HG02610 (cell line): ENCODE results near the gene GADD45GIP1.

Experiments
- ATAC-seq: cut with Tn5 transposase; IDR thresholded peaks from one replicate; pipeline ENCODE4 v1.9.1; 2021; ENCODE audit warnings: mild to moderate bottlenecking, moderate library complexity; ENCODE audit not compliant: unreplicated experiment

The GADD45GIP1 gene

DNA sequence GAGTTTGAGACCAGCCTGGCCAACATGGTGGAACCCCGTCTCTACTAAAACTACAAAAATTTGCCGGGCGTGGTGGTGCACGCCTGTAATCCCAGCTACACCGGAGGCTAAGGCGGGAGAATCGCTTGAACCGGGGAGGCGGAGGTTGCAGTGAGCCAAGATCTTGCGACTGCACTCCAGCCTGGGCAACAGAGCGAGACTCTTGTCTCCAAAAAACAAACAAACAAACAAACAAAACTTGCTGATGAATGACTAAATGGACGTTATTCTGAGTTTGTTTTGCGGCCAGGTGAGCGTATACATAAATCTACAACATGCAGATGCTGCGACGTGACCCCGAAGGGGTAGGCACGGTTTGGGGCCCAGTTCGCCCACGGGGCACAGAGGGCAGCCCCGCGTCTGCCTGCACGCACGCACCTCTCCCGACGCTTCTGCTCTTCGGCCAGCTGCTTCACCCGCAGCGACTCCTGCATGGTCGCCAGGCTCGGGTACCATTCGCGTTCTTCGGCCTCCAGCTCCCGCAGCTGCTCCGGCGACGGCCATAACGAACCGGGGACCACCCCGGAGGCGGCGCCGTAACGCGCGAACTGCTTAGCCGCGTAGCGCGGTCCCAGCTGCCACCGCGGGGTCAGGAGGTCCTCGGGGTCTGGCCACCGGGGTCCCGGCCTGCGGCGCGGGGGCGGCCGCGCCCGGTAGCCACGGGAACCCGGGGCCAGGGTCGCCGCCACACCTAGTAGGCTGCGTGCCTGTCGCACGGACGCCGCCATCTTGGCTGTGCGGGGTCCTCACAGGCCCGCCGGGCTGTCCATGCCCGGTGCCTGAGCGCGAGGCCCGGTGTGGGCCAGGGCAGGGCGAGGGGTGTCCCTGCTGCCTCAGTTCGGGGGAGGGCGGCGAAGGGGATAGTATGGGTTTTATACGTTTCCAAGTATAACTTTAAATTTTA is at the start of gene GADD45GIP1:
GADD45GIP1 (minus strand) TSS at position 778 of the 943 bp plus-strand sequence; CDS start at position 767, 11 bp downstream.
- no peak for ATAC-seq

DNA sequence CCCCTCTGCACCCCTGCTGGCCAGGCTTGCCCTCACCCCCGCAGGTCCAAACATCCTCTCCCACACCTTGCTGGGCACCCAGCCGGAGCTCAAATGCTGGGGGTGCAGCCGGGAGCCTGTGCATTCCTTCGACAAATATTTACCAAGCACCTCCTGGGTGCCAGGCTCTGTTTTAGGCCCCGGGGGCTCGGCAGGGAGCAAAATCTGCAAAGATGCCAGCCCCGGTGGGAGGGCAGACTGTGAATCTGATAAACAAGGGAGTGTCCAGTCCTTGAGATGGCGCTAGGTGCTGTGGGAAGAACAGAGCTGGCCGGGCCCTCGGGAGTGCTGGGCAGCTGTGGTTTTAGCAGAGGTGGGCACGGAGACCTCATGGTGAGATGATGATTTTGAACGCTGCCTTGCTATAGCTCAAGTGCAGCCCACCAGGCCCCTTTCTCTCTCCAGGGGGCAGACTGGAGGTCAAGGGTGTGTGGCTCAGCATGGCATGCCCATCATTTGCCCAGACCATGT is 48.9 kb upstream of the GADD45GIP1 start:
- no peak for ATAC-seq

DNA sequence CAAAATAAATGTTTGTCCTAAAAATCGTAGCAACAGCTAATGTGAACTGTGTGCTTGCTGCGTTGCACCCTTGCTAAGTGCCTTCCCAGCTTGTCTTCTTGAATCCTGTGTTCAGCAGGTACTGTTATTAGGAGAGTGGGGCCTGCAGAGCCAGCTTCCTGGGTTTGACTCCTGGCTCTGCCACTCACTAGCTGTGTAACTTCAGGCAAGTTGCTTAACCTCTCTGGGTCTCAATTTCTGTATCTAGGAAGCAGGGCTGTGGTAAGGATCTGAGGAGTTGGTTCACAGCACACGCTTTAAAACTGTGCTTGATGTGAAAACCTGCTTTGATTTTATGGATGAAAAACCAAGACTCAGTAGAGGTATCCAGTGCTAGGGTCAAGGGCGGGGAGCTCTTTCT is 48.2 kb upstream of the GADD45GIP1 start:
- no peak for ATAC-seq

DNA sequence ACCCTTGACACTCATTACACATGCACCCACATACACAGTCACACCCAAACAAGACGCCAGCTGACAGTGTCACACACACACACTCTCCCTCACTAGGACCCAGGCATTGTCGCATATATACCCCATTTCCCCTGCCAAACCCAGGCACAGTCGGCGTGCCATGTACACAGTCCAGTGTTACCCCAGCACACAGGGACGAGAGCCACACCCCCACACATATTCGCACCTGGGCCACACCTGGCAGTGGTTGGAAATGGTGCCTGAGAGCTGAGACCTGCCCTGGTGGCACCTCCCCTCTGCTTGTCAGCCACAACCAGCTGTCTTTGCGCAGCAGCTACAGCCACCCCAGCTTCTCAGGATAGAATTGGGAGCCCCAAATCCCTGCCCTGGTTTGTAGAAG is 47.2 kb upstream of the GADD45GIP1 start:
- no peak for ATAC-seq

DNA sequence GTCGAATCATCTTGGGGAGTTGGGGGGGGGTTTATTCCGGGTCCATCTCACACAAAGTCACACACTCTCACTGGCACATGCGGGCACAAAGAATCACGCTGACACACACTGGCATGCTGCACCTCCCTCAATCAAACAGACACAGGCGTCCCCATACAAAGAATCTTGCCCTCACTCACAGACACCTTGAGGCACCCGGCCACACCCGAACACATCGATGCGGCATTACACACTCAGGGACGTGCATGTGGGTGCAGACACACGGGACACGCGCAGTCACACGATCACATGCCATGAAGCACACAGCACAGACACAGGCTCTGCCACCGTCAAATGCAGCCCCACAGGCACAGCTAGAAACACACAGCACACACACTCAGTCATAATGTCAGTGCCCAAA is 46.1 kb upstream of the GADD45GIP1 start:
- no peak for ATAC-seq

DNA sequence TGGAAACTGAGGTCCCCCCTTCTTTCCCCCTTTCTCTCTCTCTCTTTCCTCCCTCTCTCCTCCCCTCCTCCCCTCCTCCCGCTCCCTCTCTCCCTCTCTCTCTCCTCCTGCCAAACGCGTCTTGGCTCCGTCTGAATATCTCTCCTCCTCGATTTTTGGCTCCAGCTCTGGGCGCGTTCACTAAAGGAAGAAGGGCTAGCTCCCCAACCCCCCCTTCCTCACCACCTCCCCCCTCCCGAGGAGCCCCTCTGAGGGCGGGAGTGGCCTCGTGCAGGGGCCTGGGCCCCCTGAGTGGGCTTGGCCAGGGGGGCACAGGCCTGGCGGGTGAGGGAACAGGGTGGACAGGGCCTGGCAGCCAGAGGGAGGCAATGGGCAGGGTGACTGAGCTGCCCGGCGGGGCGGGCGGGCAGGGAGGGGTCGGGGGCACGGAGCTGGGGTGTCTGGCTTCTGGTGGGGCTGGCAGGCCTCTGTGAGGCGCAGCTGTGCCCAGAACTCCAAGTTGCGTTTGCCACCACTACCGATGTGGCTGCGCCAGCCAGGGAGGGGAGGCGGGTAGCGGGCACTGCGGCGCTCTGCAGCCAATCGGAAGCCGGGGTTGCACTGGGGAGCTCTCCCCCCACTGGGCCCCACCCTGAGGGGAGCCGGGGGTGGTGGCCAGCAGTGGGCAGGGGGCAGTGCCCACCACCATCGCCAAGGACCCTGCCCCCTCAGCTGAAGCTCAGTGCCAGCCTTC is 45.3 kb upstream of the GADD45GIP1 start:
- no peak for ATAC-seq

DNA sequence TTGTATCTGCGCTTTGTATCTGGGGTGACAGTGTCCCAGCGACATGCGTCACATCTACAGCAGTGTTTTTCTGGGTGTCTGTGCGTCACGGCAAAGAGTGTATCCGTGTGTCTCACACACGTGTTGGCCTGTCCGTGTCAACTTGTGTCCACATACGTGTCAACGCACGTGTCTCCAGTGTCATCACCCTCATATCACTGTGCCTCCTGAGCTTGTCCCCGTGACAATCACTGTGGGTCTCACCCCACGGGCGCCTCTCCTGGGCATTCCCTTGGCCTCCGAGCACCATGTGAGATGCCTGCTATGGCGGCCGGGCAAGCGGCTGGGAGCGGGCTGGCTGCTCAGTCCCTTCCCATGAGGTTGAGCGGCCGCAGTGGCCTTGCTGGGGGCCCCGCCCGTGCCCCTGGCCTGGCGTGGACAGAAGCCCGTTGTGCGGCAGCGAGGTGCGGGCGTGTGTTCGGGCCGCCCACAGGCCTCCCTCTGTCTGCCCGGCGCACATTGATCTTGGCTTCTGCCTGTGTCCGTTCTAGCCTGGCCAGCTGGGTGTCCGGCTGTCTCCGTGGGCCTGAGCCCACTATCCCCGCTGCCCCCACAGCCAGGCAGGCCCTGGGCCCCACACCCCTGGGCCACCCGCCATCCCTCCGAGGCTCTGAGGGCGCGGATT is 44.6 kb upstream of the GADD45GIP1 start:
- no peak for ATAC-seq

DNA sequence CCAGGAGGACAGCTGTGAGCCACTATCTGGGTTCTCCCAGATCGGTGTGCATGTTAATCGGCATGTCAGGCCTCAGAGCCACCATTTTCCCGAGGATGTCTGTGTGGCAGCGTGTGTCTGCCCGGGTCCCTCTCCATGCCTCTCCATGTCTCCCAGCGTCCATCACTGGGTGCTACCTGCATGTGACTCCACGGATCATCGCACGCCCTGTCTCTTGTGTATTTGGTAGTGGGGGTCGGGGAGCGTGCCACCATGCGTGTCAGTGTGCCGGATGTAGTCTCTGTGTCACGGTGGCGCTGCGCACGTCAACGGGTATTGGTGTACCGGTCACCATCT is 44.1 kb upstream of the GADD45GIP1 start:
- ATAC-seq = no peak

DNA sequence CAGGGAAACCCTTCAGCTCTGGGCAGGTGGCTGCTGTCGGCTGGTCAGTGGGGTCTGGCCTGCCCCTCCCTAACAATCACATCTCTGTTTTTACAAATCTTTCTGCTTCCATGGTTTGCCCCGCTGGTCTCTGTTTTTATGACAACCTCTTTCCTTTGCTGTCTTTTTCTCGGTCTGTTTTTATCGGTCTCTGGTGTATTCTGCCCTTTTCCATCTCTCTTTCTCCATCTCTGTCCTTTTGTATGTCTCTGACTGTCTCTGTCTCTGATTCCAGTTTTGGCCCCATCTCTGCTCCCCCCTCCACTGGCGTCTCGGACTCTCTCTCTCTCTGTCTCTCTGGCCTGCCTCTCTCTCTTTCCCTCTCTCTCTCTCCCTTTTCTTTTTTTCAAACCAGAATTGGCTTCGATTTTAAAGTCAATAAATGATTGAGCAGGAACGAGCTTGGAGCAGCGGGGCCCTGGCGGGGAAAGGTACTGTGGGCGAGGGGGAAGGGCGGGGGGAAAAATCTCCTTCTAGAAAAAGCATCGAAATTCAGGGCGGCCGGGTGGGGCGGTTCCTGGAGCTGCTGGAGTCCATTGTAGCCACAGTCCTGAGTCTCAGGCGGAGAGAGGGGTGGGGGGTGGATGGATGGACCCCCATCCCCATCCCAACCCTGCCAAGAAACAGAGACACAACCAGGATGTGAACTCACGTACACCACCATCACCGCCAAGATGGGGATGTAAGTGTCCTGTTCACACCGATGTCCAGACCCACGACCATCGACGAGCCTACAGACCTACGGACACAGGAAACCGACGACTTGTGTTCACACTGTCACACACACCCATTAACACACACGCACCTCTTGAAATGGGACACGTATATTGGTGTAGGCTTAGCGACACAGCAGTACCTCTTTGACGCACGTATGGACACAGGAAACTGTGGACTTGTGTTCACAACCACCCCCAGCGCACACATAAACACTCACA is 41.2 kb upstream of the GADD45GIP1 start:
- no peak for ATAC-seq

DNA sequence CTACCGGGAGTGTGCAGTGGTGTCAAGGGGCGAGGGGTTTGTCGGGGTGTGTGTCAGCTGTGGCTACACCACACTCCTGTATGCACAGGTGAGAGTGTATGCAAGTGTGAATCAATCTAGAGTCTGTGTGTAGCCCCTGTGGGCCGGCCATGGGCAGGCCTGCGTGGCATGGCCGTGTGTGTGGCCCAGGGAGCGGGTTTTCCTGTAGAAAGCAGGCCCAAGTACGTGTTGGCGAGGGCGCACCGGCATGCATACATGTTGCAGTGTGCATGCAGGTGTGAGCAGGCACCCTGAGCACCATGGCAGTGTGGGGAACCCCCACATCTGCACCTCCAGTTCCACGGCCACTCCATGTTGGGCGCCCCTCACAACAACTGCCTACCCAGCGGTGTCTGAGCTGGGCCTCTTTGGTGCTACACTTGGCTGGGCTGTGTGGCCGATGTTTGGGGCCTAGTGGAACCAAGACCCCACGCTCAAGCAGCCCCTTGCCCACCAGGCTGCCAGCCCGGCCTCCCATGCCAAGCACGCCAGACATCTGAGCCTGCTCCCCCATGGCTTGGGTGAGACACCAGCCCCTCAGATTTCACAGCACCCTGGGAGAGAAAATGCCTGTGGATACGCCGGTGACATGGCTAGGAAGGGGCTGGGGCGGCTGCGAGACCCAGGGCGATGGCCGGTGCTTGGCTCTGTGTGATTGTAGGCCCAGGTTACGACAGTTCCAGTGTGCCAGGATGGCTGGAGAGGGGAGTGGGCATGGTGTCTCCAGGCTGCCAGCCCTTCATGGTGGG is 40.4 kb upstream of the GADD45GIP1 start:
- no peak for ATAC-seq

DNA sequence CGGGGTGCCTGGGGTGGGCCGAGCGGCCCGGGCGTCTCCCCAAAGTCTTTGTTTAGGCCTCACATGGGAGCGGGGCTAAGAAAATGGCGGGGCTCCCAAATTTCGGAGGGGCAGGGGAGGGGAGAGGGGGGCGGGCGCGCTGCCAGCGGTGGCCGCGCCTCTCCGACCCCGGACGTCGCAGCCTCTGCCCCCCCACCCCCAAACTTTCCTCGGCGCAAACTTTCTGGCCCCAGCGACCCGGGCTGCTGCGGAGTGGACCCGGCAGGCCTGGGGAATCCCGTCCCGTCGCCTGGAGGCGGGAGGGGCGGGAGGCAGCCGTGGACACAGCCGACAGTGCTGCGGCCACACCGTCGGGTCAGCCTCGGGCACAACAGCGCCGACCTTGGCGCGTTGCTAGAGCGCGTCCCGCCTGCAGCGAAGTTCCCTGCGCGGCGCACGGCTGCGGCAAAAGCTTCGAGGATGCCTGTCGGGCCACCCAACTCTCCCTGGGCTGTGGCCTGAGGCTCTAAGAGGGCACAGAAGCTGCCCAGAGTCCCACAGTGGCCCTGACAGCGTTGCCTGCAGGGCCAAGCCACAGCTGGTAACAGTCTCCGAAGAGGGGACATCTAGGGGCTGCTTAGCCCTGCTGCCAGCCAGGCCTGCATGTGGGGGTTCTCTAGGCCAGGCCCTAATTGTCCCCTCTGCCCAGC is 39.5 kb upstream of the GADD45GIP1 start:
- no peak for ATAC-seq

DNA sequence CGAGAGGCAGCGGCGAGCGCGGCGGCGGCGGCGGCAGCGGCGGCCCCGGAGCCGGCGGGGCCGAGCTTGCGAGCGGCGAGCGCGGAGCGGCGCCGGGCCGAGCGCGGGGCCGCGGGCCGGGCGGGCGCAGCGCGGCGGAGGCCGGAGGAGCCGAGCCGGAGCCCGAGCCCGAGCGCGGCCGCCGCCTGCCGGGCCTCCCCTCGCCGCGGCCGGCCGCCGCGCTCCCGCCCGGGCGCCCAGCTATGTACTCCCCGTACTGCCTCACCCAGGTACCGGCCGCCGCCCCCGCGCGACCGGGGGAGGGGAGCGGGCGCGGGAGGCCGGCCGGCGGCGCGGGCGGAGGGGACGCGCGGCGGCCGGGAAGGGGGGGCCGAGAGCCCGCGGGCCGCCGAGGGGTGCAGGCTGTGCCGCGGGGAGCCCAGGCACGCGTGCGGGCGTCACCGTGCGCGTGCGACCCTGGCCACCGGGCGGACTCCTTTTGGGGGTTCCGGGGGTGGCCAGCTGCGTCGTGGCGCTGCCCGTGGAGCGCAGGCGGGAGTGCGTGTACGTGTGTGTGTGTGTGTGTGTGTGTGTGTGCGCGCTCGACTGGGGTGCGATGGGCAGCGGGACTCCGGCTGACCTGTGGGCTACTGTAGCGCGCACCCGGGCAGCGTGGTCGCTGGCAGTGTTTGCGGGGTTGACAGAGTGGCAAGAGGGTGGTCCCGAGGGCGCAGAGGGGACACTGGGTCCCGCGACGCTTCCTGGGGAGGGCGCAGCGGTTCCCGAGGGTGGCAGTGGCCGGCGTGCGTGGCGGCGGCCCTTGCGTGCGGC is 38.8 kb upstream of the GADD45GIP1 start:
- ATAC-seq = no peak

DNA sequence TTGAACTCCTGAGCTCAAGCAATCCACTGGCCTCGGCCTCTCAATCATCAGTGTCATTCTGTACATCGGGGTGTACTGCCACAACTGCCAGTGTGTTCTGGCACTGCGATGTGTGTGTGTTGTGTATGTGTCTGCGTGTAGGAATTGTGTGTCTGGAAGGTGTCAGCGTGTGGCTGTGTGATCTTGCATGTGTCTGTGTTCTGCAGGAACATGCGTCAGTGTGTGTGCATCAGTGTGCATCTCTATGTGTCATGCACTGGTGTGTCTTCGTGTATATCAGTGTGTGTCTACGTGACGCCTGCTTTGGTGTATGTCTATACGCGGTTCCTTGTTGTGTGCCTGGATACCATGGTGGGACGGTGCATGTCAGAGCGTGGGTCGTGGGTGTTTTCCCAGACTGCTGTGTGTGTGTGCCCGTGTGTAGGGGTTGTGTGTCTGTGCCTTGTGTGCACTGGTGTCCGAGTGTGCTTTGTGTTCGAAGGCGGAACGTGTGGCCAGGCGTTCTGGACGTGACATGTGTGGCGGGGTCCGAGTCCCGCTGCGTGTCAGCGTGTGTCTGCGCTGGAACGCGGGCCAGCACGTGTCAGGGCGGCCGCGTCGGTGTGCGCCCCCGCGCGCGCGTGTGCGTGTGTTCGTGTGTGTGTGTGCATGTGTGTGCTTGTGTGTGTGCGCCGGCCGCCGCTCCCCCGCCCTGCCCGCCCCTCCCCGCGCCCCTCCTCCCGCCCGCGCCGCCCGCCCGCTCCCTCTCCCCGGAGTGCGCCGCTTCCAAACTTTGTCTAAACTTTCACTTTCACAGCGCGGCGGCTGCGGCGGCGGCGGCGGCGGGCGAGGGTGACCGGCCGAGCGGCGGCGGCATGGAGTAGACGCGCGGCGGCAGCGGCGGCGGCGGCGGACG is 37.9 kb upstream of the GADD45GIP1 start, which contains the start of gene NFIX:
NFIX (plus strand) TSS at position 775 of the 895 bp plus-strand sequence. CDS start 363 bp downstream, outside the sequence.
- no peak for ATAC-seq

DNA sequence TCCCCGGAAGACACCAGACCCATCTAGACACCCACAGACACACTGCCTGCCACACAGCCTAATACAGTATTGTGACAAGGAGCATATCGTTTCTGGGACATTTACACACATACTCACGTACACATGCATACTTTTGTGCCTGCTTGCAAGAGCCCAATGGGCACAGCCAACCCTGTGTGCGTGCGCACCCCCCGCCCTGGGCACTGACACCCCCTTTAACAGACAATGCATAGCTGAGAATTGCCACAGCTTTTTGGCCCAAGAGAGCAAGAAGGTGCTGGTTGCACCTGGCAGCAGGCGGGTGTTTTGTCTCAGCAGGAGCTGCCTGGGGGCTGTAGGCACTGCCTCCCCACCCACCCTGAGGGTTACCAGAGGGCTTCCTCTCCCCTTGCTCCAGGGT is 36.5 kb upstream of the GADD45GIP1 start:
- no peak for ATAC-seq

DNA sequence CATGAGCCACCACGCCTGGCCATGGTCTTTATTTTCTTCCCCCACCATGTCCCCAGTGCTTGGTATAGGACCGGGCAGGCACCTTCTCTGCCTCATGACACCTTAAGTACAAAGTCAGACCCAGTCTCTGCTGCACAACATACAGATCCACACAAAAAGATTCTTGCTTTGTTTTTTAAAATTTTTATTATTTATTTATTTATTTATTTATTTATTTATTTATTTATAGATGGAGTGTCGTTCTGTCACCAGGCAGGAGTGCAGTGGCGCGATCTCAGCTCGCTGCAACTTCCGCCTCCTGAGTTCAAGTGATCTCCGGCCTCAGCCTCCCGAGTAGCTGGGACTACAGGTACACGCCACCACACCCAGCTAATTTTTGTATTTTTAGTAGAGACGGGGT is 35.7 kb upstream of the GADD45GIP1 start:
- no peak for ATAC-seq

DNA sequence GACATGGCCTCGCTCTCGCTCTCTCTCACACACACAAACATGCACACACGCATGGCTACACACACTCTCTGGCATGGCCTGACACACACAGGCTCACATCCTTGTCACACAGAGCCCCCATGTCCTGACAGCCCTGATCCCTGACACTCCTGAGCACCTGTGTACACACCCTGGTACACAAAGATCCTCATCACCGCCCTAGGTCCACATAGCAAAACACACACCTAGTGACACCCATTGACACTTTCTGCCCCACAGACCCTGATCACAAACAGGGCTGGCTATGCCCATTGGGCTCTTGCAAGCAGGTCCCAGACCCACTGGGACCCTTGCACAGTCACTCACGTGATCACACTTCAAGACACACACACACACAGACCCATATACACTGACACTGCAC is 34.3 kb upstream of the GADD45GIP1 start:
- ATAC-seq = no peak

DNA sequence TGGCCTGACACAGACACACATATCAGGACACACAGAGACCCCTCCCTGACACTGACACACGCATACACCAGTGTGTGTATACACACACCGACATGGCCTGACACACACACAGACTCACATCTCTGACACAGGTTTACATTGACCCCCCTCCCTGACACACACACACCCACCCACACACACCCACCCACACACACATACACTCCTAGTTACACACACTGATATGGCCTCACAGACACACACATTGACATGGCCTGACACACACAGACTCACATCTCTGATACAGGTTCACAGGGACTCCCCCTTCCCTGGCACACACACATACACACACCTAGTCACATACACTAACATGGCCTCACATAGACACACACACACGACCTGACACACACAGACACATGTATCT is 33.8 kb upstream of the GADD45GIP1 start:
- ATAC-seq = no peak
